ENCODE measurements around the gene PACSIN2. TPM values are rescaled to one million over a fixed set of nuclear protein-coding genes. Genes with fewer than 3 reads are reported as not detected.
A peak's percentile ranks its signal among the peaks of the same experiment; 100 is the strongest.

Gene PACSIN2
- total RNA-seq, 6 experiments from 2014 or later: 69.8 to 97.3 (median 76.2) TPM

DNA sequence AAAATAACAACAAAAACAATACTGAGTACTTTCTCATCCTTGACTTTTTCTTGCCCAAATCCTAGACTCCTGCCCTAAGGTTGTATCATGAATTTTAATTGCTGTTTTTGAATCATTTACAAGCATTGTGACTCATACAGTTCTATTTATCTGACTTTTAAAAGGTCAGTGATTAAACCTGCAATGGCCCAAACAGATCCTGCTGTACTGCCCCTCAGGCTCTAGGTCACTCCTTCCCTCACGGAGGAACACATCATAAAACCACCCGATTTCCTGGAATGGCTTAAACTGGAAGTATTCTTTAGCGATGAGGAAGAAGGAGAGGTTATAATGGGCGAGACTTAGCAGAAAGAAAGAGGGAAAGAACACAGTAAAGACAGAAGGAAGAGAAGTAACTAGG, 170.2 kb downstream of the PACSIN2 start:
- H3K9me3 Mint-ChIP-seq: no peaks in the 10 kb centered on the region
- TF ChIP-seq, protein P1, sequence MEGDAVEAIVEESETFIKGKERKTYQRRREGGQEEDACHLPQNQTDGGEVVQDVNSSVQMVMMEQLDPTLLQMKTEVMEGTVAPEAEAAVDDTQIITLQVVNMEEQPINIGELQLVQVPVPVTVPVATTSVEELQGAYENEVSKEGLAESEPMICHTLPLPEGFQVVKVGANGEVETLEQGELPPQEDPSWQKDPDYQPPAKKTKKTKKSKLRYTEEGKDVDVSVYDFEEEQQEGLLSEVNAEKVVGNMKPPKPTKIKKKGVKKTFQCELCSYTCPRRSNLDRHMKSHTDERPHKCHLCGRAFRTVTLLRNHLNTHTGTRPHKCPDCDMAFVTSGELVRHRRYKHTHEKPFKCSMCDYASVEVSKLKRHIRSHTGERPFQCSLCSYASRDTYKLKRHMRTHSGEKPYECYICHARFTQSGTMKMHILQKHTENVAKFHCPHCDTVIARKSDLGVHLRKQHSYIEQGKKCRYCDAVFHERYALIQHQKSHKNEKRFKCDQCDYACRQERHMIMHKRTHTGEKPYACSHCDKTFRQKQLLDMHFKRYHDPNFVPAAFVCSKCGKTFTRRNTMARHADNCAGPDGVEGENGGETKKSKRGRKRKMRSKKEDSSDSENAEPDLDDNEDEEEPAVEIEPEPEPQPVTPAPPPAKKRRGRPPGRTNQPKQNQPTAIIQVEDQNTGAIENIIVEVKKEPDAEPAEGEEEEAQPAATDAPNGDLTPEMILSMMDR (IDR thresholded peaks at IDR 0.05): no peak
- H3K27ac Mint-ChIP-seq: peak overlapping the region; percentile 91
- peaks cover 56% of the 10 kb centered on the region for H3K36me3 Mint-ChIP-seq (ENCODE audit: low read depth)
- peak; percentile 91 for DNase-seq
- H3K4me1 Mint-ChIP-seq (ENCODE audit: low read depth): peaks cover 66% of the 10 kb centered on the region
- peak overlapping the region; percentile 74 for H3K4me3 Mint-ChIP-seq
- H3K27me3 Mint-ChIP-seq (ENCODE audit: insufficient read depth): peaks cover 4% of the 10 kb centered on the region

DNA sequence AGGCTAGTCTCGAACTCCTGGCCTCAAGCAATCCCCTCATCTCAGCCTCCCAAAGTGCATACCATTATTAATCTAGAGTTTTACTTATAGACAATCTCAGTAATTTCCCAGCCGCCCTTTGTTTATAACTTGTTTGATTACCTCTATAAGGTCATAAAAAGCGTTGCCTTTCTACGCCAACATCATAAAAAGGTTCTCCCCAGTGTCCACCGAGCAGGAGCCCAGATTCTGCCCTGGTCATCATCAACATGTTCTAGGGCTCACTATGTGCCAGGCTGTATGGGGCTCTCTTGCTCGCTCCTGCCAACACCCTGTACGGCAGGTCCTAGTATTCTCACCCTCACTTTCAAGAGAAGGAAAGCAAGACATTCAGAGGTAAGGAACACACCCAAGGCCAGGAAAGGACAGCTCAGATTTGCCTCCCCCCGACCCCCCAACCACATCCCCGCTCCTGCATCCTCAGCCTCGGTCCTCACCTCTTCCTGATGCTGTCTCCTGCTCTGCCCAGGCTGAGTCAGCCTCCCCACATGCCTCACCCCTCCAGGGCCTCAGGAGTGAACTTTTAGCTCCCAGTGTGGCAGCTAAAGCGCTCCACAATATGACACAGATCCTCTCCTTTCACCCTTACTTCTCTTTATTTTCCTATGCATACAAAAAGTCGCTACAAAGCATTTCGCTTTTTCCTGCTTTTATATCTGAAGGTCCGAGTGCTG, 172.1 kb downstream of the PACSIN2 start:
- Mint-ChIP-seq H3K27ac (peak overlapping the region; percentile 77), H3K9me3 (no peaks in the 10 kb centered on the region), H3K27me3 (ENCODE audit: insufficient read depth) (no peaks in the 10 kb centered on the region; the same call in 1 of the 2 replicates), H3K36me3 (ENCODE audit: low read depth) (peaks cover 57% of the 10 kb centered on the region), H3K4me3 (peak overlapping the region; percentile 74), H3K4me1 (ENCODE audit: low read depth) (peaks cover 56% of the 10 kb centered on the region)
- no peak for DNase-seq
- TF ChIP-seq, protein P1 (IDR thresholded peaks at IDR 0.05): no peak

DNA sequence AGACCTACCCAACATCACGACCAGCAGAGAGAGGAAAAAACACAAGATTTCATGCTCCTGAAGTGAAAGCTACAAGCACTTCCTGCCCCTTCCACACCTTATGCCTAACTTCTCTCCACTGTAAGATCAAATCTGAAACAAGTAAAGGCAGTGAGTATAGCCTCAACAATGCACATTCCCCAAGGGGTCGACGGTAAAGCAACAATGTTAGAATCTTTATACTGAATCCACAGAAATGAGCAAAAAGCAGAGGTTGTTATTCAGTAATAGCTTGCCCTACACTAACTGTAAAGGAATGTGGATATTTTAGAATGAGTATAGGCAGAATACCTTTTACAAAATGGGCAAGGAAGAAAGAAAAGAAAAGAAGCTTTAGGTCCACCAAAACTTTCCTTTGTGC, 173.5 kb downstream of the PACSIN2 start:
- TF ChIP-seq, protein P1 (IDR thresholded peaks at IDR 0.05): no peak
- Mint-ChIP-seq H3K4me1 (ENCODE audit: low read depth) (peaks cover 56% of the 10 kb centered on the region), H3K36me3 (ENCODE audit: low read depth) (peaks cover 48% of the 10 kb centered on the region), H3K4me3 (peak overlapping the region; percentile 52), H3K27me3 (ENCODE audit: insufficient read depth) (no peaks in the 10 kb centered on the region; the same call in 1 of the 2 replicates), H3K9me3 (no peaks in the 10 kb centered on the region), H3K27ac (peak overlapping the region; percentile 81)
- peak; percentile 75 for DNase-seq

DNA sequence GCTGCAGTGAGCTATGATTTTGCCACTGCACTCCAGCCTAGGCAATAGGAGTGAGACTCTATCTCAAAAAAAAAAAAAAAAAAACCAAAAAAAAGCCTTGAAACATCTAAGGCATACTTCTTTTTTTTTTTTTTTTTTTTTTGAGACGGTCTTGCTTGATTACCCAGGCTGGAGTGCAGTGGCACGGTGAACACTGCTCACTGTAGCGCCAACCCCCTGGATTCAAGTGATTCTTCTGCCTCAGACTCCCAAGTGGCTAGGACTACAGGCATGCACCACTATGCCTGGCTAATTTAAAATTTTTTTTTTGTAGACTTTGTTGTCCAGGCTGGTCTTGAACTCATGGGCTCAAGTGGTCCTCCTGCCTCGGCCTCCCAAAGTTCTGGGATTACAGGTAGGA, 177.4 kb downstream of the PACSIN2 start:
- no peak overlapping the region for H3K4me3 Mint-ChIP-seq

DNA sequence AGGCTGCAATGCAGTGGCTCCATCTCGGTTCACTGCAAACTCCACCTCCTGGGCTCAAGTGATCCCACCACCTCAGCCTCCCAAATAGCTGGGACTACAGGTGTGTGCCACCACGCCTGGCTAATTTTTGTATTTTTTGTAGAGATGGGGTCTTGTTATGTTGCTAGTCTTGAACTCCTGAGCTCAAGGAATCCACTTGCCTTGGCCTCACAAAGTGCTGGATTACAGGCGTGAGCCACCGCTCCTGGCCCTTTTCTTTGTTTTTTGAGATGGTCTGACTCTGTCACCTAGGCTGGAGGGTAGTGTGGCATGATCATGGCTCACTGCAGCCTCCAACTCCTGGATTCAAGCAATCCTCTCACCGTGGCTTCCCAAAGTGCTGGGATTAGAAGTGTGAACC, 178.9 kb downstream of the PACSIN2 start:
- H3K9me3 Mint-ChIP-seq: no peaks in the 10 kb centered on the region
- DNase-seq: no peak
- no peak overlapping the region for H3K4me3 Mint-ChIP-seq
- no peak overlapping the region for H3K27ac Mint-ChIP-seq
- TF ChIP-seq, protein P1 (IDR thresholded peaks at IDR 0.05): no peak
- peaks cover 23% of the 10 kb centered on the region for H3K36me3 Mint-ChIP-seq (ENCODE audit: low read depth)
- H3K27me3 Mint-ChIP-seq (ENCODE audit: insufficient read depth): peaks cover 2% of the 10 kb centered on the region; the same call in 1 of the 2 replicates
- H3K4me1 Mint-ChIP-seq (ENCODE audit: low read depth): peaks cover 14% of the 10 kb centered on the region

More for the DNA sequence above, 177.4 kb downstream of the PACSIN2 start:
- H3K27me3 Mint-ChIP-seq (ENCODE audit: insufficient read depth): peaks cover 2% of the 10 kb centered on the region
- peaks cover 28% of the 10 kb centered on the region for H3K36me3 Mint-ChIP-seq (ENCODE audit: low read depth)
- TF ChIP-seq, protein P1 (IDR thresholded peaks at IDR 0.05): no peak
- no peak overlapping the region for H3K27ac Mint-ChIP-seq
- peaks cover 26% of the 10 kb centered on the region for H3K4me1 Mint-ChIP-seq (ENCODE audit: low read depth)
- DNase-seq: no peak
- H3K9me3 Mint-ChIP-seq: no peaks in the 10 kb centered on the region
